SW480 (cell line): ENCODE measurements around the gene CASP1.
"Not testable (repeated sequence)": the region's sequence is repeated elsewhere in the genome, so short reads cannot be mapped to it uniquely, and the experiment has no call there.

Source experiments
- DNase-seq: peaks from one replicate; pipeline ENCODE4 v3.0.0-alpha.2; 2016; ENCODE audit warnings: low spot score

The CASP1 gene

GRCh38 chr11:105045676-105046296 lies 10.8 kb upstream of the CASP1 start:
- DNase-seq, result no peak

DNA sequence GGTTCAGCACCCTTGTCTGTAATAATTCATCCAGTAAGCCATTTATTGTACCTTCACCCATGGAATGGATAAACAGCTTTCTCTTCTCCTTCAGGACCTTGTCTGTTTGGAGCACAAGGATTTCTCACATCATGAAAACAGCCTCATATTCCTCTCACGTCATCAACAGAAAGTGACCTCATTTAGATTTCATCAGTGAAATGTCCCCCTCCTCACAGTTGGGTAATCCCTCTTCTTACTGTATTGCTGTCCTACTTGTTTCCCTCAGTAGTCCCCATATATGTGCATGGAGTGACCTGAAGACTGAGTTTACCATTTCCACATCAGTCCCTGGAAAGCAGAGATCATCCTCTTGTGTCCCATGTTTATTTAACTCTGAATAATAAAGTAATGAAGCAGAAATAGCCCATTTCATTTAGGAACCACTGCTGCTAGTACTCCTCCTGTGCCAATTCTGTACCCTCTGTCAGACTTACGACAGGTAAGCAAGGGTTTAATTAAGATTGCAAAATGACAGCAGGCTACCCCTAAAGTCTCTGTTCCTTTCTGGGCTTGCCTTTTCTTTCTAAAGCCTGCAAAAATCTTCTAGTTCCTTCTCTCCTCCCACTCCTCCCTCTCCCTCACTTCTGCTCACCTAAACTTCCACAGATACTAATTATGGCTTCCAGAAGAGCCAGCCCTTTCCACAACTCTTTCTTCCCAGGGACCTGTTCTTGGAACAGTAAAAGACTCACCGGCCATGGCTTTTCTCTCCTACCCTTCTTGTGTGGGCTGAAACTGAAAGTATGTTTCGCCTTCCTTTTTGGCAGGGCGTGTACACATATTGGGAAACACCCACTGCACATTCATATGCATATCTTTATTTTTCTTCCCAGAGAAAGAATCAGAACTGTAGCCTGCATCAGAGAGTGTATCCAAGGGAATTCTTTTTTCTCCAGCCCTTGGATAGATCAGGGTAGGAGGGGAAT lies 9.9 kb upstream of the CASP1 start, which contains the start of gene CARD16:
CARD16 (minus strand) TSS at position 779 of the 968 bp plus-strand sequence; CDS start at position 741, 38 bp downstream.
- peak; percentile 29 for DNase-seq

DNA sequence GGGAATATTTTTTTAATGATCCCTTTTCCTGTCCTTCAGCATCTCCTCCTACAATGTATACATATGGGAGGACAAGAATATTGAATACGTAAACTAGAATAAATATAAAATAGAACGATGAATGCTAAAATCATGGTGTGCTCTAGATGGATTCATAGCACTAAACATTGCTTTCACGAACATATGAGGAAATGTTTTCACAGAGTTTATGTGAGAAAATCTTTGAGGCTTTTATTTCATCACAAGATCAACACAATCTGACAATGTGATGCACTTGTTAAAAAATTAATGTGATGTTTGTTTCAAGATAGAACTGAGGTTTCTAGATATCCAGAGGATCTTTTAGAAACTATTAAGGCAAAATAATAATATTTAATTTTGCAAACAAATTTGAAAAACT lies 7.2 kb upstream of the CASP1 start:
- DNase-seq, result no peak

DNA sequence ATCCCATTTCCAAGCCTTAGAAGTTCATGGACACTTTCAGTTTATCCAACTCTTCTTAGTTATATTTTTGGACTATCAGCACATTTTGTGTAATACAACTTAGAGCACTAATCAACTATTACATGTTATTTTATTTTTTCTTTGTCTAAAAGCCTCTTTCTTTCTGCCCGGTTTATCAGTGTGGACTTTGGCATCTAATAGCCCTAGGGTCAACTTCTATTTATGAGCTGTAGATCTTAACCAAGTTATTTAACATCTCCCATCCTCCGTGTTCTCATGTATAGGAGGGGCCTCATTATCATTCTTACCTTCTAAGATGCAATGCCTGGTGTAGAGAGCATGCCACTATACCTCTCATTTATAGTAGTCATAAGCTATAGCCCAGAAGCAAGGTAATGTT lies 5.8 kb upstream of the CASP1 start:
- no peak for DNase-seq

- DNase-seq, result not testable (repeated sequence)
These were observed 556 bp downstream of the CASP1 start for GRCh38 chr11:105034388-105034787.

- DNase-seq, result no peak
These were observed 1.2 kb downstream of the CASP1 start for GRCh38 chr11:105033781-105034180.

- DNase-seq, result no peak
These were observed 1.6 kb downstream of the CASP1 start for GRCh38 chr11:105033343-105033742.

GRCh38 chr11:105032495-105032894 lies 2.4 kb downstream of the CASP1 start:
- DNase-seq, result no peak

DNA sequence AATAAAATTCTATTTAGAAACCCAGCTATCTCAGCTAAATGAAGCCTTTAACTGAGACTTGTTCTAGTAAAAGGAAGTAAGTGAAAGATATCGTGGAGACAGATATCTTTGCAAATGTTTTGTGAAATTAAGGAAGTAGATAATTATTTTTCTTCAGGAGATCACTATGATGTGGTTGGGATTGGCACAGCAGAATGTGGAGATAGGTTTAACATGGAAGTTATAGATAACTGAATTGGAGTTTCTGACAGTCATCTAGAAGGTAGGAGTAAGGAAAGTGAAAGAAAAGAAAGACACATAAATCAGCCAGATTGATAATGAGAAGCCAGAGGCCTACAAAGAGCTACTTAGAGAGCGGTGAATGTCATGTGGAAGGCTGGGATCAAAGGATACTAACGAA lies 7.3 kb downstream of the CASP1 start:
- DNase-seq, result no peak

GRCh38 chr11:105024394-105024793 lies 10.6 kb downstream of the CASP1 start:
- DNase-seq, result no peak

DNA sequence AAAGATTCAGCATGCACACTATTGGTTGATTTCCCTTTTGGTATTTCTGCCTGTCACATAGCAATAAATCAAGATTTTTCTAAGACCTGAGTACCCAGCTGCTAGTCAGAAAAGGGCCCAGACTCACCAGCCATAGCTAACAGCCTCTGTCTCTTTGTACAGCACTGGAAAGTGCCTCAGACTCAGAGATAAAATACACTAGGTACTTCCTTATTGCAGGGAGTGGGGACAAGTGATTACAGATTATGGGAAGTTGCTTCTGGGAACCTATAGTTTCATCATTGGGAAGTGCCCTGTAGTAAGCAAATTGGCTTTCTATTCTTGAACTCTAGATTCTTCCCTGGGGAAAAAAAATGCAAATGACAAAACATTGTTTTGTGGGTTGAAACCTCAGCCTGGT lies 11.9 kb downstream of the CASP1 start, which contains the start of gene CASP5:
CASP5 (minus strand) TSS at position 166 of the 400 bp plus-strand sequence; CDS start at position 134, 32 bp downstream.
- DNase-seq, result no peak

DNA sequence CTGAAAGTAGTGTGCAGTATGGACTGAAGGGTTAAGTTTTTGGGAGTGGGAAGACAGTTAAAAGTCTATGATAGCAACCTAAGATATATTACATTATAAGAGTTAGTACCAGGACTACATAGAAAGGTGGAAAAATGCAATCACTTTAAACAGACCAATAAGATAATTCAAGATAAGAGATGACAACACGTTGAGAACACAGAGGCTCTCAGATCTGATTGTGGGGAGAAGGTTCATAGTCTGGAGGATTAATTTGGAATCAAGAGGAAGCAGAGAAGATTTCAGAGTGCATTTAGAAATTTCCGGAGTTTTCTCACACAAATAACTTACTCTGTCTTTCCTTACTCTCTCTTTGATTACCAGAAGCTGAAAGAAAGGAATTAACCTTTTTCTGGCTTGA lies 12.4 kb downstream of the CASP1 start:
- no peak for DNase-seq

GRCh38 chr11:105007463-105007862 lies 27.5 kb downstream of the CASP1 start:
- no peak for DNase-seq

- DNase-seq, result no peak
These were observed 29.5 kb downstream of the CASP1 start for GRCh38 chr11:105005451-105005845.

DNA sequence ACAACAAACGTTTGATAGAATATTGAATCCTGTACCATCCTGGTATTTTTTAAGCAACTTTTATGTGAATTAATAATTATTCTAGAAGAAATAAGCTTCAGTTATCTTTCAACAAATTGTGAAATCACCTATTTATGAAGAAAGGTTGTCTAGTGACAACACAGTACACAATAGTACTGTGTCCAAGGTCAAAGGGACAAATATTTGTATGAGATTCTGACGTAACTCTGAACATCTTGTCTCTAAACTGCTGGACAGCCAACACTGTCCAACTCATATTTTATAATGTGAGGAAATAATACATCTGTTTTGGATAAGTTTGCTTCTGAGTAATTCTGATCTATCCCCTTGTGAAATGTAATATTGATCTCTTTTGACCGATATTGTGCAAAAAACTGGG lies 30.9 kb downstream of the CASP1 start:
- DNase-seq, result no peak

- DNase-seq, result no peak
These were observed 31.8 kb downstream of the CASP1 start for GRCh38 chr11:105003151-105003550.

DNA sequence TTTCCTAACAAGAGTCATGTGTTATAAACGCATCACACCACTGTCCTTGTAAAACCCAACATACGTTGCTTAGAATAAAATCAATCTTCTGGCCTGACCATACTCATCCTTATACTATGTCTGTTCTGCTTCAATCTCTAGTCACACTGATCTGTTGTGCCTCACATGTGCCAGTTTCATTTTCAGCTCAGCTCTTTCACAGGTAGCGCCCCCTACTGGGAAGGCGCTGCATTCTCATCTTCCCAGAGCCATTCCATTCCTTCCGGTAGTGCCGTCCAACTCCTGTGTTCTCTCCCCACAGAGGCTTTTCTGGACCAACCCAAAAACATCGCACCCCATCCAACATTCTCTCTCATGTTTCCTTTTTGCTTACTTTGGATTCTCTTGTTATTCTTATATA lies 34.1 kb downstream of the CASP1 start:
- DNase-seq, result no peak

GRCh38 chr11:105000167-105000566 lies 34.8 kb downstream of the CASP1 start:
- peak; percentile 7 for DNase-seq

GRCh38 chr11:104999721-105000120 lies 35.2 kb downstream of the CASP1 start:
- peak; percentile 6 for DNase-seq

DNA sequence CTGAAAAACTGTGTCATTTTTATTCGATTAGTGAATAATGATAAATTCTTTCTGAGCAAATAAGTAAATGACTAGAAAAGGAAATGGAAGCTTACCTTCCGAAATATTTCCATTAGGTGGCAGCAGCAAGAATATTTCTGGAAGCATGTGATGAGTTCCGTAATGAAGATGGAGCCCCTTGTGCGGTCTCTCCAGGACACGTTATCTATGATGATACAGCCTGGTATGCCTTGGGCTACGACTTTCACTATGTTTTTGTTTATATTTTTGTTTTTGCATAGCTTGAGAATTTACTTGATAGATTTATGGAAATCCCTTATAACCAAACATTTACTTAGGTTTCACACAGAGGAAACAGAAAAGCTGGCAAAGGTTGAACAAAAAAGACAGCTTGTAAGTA lies 37.7 kb downstream of the CASP1 start:
- peak; percentile 7 for DNase-seq

DNA sequence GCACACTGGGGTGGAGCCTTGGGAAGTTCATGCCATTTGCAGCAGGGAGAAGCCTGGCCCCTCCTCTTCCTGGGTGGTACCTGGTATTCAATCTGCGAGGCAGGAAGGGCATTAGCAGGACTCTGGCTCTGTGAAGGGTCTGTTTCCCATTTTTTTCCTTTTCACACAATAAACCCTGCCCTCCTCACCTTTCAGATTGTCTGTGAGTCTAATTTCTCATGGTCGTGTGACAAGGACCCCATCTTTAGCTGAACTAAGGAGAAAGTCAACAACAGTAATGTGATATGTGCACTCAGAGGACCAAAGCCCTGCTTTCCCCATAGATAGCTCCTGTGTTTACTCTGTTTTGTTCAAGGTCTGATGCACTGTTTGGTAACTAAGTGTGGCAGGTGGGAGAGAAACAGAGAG lies 39.9 kb downstream of the CASP1 start:
- no peak for DNase-seq

DNA sequence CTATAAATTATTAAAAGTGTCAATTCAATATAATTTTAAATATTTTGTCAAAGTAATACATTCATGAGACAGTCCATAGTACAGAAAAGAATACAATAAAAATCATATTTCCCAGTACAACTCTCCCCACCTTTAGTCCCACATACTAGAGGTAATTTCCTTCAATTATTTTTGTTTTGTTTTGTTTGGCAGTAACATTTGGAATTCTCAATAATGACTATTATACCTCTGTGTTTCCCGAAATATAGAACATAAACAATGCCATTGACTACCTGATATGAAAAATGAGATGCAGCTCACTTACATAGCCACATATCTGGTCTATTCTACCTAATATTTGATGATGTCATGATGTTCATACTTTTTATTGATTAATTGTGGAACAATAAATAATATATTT lies 42.2 kb downstream of the CASP1 start:
- DNase-seq, result no peak

- no peak for DNase-seq
These were observed 43.0 kb downstream of the CASP1 start for GRCh38 chr11:104991994-104992393.
